GM21717 (cell line): Measurements from ENCODE around the gene CADPS2.
"Not testable (repeated sequence)": the region's sequence is repeated elsewhere in the genome, so short reads cannot be mapped to it uniquely, and the experiment has no call there.

Experiments
- ATAC-seq: cut with Tn5 transposase; IDR thresholded peaks from one replicate; pipeline ENCODE4 v1.9.1; 2021; ENCODE audit warnings: mild to moderate bottlenecking, moderate library complexity; ENCODE audit not compliant: unreplicated experiment

The CADPS2 gene

DNA sequence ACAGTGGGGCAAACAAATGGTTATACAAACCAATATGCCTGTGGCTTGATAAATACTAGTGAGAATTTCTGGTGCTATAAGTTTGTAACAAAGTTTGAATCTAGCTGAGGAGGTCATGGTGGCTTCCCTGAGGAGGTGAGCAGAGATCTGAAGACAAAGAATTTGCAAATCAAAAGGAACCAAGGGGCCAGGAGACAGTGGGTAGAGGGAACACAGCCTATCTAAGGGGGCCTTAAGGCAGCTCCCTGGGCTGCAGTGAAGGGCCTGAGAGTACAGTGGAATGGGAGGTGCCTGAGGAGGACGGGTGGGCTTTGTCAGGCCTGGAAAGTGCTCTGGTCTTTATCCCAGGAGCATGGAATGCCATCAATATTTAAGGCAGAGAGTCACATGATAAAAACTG lies 209.1 kb downstream of the CADPS2 start:
- no peak for ATAC-seq

DNA sequence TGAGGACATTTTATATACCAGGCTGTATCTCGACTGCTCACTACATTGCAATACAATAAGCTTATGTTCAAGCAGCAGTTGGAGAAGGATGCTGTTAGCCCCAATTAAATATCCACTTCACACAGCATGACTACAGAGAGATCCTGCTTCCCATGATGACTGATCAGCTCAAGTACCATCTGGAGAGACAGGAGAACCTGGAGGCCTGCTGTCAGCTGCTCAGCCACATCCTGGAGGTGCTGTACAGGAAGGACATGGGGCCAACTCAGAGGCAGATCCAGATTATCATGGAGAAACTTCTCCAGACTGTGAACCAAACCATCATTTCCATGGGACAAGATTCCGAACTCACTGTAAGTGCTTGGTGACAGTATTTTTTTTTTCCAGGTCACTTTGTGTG lies 209.8 kb downstream of the CADPS2 start:
- no peak for ATAC-seq

DNA sequence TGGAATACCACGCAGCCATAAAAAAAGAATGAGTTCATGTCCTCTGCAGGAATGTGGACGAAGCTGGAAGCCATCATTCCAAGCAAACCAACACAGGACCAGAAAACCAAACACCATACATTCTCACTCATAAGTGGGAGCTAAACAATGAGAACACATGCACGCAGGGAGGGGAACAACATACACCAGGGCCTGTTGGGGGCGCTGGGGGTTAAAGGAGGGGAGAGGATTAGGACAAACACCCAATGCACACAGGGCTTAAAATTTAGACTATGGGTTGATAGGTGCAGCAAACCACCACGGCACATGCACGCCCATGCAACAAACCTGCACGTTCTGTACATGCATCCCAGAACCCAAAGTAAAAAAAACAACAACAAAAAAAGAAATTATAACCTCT lies 210.6 kb downstream of the CADPS2 start:
- no peak for ATAC-seq

DNA sequence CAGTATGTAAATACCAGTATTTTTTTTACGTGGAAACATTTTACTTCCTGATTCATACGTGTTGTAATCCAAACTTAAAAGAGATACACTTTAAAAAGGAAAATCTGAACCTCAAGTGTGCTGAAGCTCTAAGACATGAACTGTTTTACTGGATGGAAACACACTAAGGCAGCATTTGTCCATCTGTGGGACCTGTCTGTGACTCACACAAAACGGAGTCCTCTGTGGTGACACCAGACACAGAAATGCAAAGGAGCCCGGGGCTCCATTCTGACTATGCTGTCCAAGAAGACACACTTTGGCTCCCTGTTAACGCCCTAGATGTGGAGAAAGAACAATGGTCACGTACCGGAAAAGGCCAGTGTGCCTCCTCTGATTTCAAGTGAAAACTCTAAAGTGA lies 211.2 kb downstream of the CADPS2 start:
- ATAC-seq, result no peak

DNA sequence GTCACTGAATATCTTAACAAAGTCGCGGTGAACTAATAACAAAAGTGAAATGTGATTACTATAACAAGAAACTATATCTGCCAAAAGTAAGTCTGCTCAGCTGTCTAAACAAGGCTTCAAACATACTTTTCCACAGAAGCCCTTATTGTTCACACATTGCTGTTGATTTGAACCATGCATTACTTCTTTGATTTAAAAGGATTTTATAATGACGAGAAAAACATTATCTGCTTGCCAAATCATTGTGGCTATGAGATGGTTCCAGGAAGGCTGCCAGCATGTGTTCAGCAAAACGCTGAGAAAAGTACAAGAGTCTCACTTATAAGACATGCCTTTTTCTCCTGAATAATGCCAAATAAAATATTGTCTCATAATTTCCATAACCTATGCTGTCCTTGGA lies 211.8 kb downstream of the CADPS2 start:
- ATAC-seq, result no peak

DNA sequence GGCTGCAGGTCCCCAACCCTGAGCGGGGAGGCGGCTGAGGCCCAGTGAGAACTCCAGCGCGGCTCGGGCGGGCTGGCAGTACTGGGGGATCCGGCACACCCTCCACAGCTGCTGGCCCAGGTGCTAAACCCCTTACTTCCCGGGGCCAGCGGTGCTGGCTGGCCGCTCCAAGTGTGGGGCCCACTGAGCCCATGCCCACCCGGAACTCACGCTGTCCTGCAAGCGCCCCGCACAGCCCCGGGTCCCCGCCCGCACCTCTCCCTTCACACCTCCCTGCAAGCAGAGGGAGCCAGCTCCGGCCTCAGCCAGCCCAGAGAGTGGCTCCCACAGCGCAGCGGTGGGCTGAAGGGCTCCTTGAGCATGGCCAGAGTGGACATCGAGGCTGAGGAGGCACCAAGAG lies 212.3 kb downstream of the CADPS2 start:
- ATAC-seq, result no peak

DNA sequence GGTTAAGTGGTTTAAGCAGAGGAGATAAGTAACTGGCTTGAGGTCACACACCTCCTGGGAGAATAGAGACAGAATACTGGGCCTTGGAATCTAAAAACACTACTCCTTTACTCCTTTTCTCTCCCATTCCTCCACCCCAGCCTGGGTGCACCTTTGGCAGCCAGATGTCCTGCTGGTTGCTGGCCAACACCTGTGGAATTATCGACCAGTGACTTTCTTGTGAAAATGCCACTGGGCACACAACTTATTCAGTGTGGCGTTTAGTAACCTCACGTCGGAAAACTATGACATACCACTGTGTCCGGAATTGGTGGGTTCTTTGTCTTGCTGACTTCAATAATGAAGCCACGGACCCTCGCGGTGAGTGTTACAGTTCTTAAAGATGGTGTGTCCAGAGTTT lies 213.7 kb downstream of the CADPS2 start:
- no peak for ATAC-seq

DNA sequence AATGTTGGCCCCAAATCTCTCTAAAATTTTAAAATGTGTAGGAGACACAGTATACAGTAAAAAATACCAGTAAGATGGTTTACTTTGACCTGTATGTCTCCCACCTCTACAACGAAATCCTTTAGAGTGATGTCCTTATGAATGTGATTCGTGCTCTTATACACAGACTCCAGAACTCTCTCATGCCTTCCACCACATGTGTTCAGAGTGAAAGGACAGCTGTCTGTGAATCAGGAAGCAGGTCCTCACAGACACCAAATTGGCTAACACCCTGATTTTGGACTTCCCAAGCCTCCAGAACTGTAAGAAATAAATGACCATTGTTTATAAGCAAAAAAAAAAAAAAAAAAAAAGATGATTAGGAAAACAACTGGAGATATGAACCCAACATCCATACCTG lies 222.5 kb downstream of the CADPS2 start:
- ATAC-seq, result no peak

DNA sequence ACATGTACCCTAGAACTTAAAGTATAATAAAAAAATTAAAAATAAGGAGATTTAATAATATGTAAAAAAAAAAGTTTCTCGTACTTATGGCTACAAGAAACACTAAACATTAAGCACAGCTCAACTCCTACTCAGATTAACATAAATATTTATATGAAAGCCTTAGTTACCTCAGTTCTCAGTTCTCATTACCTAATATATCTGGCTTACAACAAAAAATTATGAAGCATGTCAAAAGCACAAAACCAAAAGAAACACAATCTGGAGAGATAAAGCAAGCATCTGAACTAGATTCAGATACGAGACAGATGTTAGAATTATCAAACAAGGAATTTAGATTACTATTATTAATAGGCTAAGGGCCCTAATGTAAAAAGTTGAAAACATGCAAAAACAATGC lies 227.4 kb downstream of the CADPS2 start:
- no peak for ATAC-seq

DNA sequence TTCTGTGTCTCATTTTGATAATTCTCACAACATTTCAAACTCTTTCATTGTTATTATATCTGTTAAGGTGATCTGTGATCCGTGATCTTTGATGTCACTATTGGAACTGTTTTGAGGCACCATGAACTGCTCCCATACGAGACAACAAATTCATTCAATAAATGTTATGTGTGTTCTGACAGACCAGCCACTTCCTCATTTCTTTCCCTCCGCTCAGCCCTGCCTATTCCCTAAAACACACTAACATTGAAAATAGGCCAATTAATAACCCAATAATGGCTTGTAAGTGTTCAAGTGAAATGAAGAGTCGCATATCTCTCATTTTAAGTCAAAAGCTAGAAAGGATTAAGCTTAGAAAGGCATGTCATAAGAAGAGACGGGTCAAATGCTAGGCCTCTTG lies 232.6 kb downstream of the CADPS2 start:
- no peak for ATAC-seq

DNA sequence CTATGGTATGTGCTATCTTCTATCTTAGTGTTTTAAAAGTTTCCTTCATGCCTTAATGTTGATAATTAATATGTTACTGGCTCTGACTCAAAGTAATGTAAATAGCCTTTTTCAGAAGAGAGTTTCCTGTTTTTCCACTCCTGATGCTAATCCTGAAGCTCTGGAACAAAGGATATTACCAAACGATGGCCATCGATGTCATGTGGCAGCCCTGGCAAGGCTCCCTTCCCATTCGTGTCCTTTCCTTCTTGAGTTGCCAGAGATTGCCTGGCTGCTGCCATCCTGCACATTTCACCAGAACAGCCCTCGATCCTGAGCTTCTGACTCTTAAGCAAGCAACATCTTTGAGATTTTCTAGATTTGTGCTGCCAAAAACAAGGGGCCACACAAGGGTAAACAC lies 233.4 kb downstream of the CADPS2 start:
- no peak for ATAC-seq

DNA sequence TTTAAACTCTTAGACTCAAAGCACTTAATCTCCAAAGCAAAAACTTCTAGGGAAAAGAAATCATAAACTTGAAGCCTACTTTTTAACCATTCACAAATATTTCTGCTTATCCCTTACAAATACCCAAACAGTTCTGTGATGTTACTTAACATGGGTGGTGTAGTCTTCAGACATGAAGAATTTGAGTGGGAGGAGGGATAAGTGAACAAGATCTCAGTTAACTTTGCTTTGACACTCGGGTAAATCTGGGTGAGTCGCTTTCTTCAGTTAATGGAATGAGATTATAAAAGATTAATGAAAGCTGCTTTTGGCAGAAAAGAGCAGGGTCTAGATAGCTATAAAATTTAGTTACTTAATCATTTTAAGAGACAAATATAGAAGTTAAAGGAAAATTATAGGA lies 234.8 kb downstream of the CADPS2 start:
- no peak for ATAC-seq

DNA sequence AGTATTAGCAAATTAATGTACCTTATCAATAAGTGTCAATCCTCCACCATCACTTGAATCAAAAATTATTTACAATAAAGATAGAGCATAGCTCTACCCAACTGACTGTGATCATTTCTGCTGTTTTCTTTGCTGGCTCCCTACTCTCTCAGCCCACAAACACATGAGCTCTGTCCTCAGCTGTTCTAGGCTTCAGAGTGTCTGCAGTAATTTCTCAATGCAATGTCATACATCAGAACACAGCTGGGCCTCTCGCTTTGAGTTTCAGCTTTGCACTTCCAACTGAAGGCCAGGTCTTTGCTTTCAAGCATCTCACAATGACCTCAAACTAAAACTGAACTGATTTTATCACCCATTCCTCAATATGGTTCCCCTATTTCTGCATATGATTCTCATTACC lies 243.0 kb downstream of the CADPS2 start:
- ATAC-seq, result no peak

DNA sequence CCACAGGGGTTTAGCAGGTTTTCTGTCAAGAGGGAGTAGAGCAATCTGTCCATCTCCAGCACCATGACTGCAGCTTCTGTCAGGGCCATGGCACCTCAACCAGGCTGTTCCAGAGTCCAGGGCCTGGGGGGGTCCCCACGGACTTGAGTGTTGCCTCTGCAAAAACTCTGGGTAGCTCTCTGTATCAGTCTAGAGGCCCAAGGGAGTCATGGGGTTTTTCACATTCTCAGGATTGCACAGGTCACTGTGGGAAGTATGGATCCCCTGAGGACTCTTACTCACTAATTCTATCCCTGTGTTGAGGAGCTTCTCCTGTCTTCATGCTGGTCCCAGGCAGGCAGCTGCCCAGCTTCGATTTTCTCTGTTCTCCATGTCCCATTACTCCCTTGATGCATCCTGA lies 247.8 kb downstream of the CADPS2 start:
- no peak for ATAC-seq

DNA sequence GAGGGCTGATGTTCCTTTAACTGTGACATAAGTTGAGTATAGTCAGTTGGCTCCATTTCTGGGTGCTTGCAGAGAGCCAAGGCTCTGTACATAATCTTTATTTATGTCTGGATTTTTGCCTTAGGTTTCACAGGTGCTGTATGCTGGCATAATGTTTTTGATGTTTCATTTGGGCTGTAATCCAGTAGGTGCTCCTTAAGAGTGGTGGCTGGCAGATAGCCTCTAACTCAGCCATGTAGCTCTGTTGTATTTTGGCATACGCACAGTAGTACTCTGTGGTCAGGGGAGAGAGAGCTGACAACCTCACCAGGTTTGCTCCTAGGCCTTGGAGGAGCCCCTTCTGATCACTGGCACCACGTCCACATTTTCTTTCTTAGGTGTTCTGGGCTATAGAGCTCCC lies 248.5 kb downstream of the CADPS2 start:
- no peak for ATAC-seq

DNA sequence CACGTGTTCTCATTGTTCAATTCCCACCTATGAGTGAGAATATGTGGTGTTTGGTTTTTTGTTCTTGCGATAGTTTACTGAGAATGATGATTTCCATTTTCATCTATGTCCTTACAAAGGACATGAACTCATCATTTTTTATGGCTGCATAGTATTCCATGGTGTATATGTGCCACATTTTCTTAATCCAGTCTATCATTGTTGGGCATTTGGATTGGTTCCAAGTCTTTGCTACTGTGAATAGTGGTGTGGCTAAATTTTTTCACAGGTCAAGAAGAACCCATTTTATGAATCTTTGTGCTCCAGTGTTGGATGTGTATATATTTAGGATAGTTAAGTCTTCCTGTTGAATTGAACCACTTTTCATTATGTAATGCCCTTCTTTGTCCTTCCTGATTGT lies 250.8 kb downstream of the CADPS2 start:
- ATAC-seq, result not testable (repeated sequence)

DNA sequence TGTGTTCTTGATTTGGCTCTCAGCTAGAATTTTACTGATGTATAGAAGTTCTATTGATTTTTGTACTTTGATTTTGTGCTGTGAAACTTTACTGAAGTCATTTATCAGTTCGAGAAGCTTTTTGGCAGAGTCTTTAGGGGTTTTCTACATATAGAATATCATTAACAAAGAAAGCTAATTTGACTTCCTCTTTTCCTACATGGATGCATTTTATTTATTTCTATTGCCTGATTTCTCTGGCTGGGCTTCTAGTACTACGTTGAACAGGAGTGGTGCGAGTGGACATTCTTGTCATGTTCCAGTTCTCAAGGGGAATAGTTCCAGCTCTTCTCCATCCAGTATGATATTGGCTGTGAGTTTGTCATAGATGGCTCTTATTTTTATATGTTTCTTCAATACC lies 252.8 kb downstream of the CADPS2 start:
- ATAC-seq, result no peak

DNA sequence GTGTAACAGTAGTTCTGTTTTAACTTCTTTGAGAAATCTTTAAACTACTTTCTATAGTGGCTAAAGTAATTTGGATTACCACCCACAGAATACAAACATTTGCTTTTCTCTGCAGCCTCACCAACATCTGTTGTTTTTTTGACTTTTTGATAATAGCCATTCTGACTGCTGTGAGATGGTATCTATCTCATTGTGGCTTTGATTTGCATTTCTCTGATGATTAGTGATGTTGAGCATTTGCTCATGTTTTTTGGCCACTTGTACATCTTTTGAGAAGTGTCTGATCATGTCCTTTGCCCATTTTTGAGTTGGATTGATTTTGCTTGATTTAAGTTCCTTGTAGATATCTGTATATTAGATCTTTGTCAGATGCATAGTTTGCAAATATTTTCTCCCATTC lies 254.0 kb downstream of the CADPS2 start:
- ATAC-seq, result no peak

DNA sequence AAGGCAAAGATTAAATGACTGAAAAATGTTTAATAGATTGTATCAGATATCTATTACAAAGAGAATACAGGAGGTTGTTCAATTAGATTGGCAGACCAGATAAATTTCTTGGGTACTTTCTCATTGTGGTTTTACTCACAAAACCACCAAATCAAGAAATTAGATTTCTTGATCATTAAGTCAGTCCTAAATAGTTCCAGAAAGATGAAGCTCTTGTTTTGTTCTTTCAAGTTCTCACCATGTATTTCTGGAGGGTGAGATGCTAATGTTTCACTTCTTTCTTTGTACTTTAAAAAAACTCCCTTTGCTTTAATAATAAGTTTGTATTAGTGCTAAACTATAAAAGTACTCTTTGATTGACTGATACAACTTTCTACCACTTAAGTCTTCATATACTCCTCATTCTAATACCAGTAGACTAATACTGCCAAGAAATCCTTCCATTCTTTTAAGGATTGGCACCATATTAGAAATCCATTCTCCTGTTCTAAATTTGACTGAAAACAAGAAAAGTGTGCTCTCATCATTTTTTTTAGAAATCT lies 256.8 kb downstream of the CADPS2 start:
- ATAC-seq, result no peak

DNA sequence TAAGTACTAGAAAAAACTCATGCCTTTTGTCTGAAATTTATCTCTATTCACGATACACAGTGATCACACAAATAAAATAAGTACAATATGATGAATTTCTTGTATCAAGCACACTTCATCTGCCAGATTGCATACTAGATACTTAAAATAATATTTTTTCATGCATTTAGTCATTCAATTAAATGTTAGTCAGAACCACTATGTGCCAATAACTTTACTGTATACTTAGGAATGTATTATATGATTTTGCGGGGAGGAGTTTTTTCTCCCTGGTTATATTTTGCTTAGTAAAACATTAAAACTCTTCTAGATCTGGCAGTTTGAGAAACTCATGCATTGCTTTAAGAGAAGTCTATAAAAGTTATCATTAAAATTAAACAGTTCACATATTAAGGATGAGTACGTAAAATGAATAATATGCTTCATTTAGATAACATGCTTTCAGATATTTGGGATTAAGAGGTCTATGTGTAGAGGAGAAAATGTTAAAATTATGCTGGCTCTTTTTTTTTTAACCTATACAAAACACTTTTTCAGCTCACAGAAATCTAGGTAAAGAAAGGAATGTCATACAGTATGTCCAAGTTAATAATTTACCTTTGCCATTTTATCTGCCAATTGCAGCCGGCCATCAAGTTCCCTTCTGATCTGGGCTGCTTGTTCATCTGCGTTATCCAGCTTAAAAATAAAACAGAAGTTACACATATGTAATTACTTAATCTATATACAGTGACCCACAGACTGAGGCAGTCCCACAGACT lies 257.4 kb downstream of the CADPS2 start:
- no peak for ATAC-seq

DNA sequence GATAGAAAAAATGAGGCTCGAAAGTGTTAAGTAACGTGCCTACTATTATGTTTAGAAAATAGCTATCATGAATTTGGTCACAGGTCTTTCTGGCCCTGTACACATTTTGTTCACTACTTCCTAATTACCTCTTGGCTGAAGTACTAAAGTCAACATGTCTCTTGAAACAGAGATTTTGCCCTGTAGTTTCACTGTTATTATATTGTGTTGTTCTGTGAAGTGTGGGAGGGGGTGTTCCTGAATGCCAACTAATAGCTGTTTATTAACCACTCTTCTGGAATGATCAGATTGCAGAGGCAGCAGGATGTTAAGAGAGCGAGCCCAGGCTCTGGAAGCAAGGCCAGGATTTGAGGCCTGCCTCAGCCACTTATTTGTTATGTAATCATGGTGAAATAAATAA lies 259.5 kb downstream of the CADPS2 start:
- no peak for ATAC-seq

DNA sequence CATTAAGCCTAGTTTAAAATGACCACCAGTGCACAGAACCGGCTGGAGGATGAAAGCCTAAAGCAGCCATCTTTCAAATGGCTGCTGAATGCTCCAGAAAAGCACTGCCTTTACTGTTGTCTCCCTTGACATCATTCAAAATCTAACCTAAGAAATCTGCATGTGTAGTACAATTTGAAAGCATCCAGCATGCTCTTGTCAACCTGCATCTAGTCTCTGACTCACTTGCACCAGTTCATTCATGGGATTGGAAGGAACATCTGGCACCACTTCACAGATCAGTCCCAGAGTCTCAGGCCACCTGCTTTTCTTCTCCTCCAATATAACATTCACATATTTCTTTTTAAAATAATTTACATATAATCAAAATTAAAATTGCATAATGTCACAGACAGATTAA lies 263.6 kb downstream of the CADPS2 start:
- ATAC-seq, result no peak

DNA sequence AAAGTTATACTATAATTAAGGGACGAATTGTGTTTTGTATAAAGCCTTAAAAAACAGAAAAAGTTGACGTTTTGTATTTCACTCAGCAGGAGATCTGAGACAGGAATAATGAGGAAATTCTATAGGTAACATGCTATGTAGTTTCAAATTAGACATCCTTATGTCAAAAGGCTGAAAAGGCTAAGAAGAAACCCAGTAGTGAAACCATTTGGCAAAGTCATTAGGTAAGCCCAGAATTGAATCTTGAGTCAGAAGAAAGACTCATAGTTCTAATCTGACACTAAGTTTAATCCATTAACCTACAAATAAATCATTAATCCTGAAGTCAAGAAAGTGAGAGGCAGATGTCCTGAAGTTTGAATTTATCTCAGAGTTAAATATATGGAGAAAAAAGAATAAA lies 266.6 kb downstream of the CADPS2 start:
- ATAC-seq, result no peak
